Ectodermal cell (in vitro differentiated cells): ENCODE measurements around the gene MRPL2.
A peak's percentile ranks its signal among the peaks of the same experiment; 100 is the strongest.
"Not testable (repeated sequence)": the region's sequence is repeated elsewhere in the genome, so short reads cannot be mapped to it uniquely, and the experiment has no call there.

Source experiments
- H3K27ac ChIP-seq: 2 replicates; pipeline ENCODE4 v1.7.0; 2013; ENCODE audit warnings: mild to moderate bottlenecking, low read depth, low read length; ENCODE audit not compliant: insufficient read depth, poor library complexity, severe bottlenecking
- H3K27me3 ChIP-seq: 2 replicates; pipeline ENCODE4 v1.7.0; 2013; ENCODE audit warnings: mild to moderate bottlenecking, low read length; ENCODE audit not compliant: insufficient read depth, control insufficient read depth, poor library complexity, severe bottlenecking
- H3K36me3 ChIP-seq: one replicate; pipeline ENCODE4 v1.7.0; 2013; ENCODE audit warnings: low read length; ENCODE audit not compliant: control insufficient read depth, insufficient read depth
- H3K4me1 ChIP-seq: one replicate; pipeline ENCODE4 v1.7.0; 2013; ENCODE audit warnings: low read length; ENCODE audit not compliant: control insufficient read depth, insufficient read depth
- H3K4me3 ChIP-seq: 2 replicates; pipeline ENCODE4 v1.7.0; 2013; ENCODE audit warnings: low read depth, low read length, control low read depth; ENCODE audit not compliant: insufficient read depth
- H3K9me3 ChIP-seq: 2 replicates; pipeline ENCODE4 v1.7.0; 2013; ENCODE audit warnings: mild to moderate bottlenecking, low read length, moderate library complexity; ENCODE audit not compliant: control insufficient read depth
- WGBS, 2 experiments: methylation state at CpG; one replicate each; pipeline ENCODE4 v1.1.7; 2013; ENCODE audit warnings: missing lambda C conversion rate in 2 of 2; 5-methylcytosine and 5-hydroxymethylcytosine counted together

Gene MRPL2

DNA sequence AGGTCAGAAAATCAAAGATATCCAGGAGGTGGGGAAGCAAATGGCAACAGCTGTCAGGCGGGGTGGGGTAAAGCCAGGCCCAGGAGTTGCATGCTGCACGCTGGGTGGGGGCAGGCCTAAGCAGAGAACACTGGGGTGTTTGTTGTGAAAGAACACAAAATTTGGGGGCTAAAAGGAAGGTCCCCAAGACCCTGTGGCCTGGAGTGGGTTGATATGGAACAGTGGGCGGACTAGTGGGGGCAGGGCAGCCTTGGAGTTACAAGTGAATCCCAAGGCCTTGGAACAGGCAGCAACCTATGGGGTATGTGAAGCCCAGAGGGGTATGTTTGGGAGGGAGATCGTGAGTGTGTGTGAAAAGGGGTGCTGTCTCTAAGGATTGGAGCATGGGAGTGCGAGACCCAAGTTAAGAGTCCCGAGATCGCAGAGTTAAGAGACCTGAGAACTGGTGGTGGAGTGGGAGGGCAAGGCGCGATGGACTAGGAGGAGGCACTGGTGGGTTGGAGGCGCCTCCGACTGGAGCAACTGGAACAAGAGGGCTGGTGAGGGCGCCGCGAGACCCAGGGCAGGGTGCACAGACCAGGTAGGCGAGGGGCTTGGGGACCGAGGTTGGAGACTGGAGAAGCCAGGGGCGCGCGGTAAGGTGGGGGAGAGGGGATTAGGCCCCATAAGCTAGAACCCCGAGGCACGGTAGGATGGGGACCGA lies 6.2 kb downstream of the MRPL2 start:
- H3K27ac ChIP-seq = peak overlapping the region; percentile 71

DNA sequence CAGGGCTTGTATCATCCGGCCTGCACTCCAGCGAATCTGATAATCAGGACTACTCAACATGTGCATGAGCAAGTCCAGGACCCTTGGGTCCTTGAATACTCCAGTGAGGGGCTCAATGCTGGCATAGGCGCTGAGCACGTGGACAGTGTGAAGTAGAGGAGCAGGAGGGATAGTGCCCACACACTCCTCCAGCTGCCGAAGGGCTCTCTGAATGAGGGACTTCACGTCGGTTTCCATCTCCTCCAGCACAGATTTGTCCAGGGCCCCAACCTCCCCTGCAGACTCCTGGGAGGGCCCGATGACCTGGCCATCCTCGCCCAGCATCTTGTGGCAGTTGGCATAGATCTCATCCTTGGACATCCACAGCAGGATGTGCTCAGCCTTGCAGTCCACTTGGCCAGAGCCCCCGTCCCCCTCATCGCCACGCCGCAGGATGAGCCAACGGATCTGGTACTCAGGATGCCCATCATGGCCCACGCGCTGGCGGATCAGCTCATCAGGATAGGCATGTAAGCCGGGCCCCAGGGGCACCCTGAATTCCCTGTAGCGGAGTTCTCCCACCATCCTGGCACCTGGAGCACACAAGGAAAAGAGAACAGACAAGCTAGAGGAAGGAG lies 6.9 kb downstream of the MRPL2 start:
- Histone ChIP-seq H3K4me1 (peaks cover 9% of the 10 kb centered on the region), H3K36me3 (peaks cover 26% of the 10 kb centered on the region), H3K4me3 (peak overlapping the region; percentile 82), H3K27me3 (no peaks in the 10 kb centered on the region), H3K27ac (no peak overlapping the region), H3K9me3 (no peaks in the 10 kb centered on the region)
- WGBS, 2 experiments = 92 to 95% methylated on average over 19 of the region's 19 CpGs

More for the DNA sequence above, 6.2 kb downstream of the MRPL2 start:
- Histone ChIP-seq H3K27me3 (no peaks in the 10 kb centered on the region), H3K36me3 (peaks cover 19% of the 10 kb centered on the region), H3K9me3 (no peaks in the 10 kb centered on the region), H3K4me3 (peak overlapping the region; percentile 82), H3K4me1 (peaks cover 9% of the 10 kb centered on the region)
- 20 to 22% methylated on average over 22 of the region's 22 CpGs for WGBS, 2 experiments

DNA sequence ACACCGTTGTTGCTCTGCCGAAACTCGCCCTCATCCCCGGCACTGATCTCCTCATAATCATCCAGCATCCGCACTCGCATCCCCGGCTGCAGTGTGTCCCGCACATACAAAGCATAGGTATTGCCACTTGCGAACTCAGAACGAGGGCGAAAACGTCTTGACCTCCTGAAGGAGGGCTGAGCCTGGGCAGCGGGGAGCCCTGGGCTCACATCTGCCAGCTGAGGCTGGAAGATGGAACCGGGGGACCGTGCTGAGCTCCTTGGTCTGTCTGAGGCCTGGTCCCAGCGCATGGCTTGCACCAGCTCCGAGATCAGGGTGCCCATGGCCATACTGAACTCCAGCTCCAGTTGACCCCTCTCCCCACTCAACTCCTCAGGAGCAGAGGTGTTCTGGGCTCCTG lies 8.3 kb downstream of the MRPL2 start:
- WGBS, 2 experiments = 95 to 96% methylated on average over 17 of the region's 17 CpGs
- Histone ChIP-seq H3K36me3 (peaks cover 35% of the 10 kb centered on the region), H3K27ac (no peak overlapping the region), H3K4me1 (peaks cover 9% of the 10 kb centered on the region), H3K4me3 (no peak overlapping the region), H3K27me3 (no peaks in the 10 kb centered on the region), H3K9me3 (no peaks in the 10 kb centered on the region)

DNA sequence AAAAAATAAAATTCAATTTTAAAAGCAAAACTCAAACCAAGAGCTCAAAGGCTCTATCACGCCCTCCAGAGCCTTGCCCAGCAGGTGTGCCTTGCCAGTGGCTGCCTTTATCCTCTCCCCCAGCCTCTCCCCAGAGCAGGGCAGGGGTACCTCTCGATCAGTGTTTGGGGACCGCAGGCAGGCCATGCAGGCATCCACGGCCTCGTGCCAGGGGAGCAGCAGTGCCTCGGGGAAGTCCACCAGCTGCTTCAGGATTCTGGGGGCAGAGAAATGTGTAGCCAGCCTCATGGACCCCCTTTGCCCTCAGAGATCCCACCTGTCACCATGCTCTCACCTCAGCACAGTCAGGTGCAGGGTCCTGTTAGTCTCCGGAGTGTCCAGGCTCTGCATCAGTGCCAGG lies 11.2 kb downstream of the MRPL2 start:
- H3K27me3 ChIP-seq = no peaks in the 10 kb centered on the region
- H3K4me1 ChIP-seq = peaks cover 7% of the 10 kb centered on the region
- H3K27ac ChIP-seq = no peak overlapping the region
- H3K36me3 ChIP-seq = peaks cover 50% of the 10 kb centered on the region
- no peaks in the 10 kb centered on the region for H3K9me3 ChIP-seq
- 93 to 95% methylated on average over 7 of the region's 7 CpGs for whole genome bisulfite sequencing, 2 experiments
- H3K4me3 ChIP-seq = no peak overlapping the region

DNA sequence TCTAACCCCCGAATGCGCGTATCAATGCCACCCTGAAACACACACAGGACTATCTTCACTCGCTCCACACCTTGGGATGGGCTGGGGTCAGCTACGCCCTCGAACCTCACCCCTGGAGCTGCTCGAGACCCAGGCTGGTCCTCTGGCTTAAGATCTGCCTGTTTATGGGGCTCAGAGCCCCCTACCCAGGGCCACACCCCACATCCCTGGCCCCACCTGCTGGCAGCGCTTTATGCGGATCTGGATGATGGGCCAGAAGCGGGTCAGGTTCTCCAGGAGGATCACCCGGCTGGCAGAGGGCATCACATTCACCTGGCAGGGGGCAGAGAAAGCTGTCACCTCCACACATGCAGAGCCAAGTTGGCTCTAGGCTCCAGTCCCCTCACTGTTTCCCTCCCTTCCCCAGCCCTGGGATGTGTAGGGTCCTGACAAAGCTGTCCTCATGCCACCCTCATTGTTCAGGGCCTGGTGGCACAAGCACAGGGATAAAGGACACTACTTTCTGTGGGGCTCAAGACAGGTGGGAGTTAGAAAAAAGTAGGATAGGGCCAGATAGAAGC lies 13.8 kb downstream of the MRPL2 start:
- H3K4me3 ChIP-seq = no peak overlapping the region
- no peaks in the 10 kb centered on the region for H3K27me3 ChIP-seq
- WGBS, 2 experiments = 93 to 96% methylated on average over 11 of the region's 11 CpGs
- no peaks in the 10 kb centered on the region for H3K4me1 ChIP-seq
- H3K9me3 ChIP-seq = no peaks in the 10 kb centered on the region
- peaks cover 53% of the 10 kb centered on the region for H3K36me3 ChIP-seq
- H3K27ac ChIP-seq = no peak overlapping the region

DNA sequence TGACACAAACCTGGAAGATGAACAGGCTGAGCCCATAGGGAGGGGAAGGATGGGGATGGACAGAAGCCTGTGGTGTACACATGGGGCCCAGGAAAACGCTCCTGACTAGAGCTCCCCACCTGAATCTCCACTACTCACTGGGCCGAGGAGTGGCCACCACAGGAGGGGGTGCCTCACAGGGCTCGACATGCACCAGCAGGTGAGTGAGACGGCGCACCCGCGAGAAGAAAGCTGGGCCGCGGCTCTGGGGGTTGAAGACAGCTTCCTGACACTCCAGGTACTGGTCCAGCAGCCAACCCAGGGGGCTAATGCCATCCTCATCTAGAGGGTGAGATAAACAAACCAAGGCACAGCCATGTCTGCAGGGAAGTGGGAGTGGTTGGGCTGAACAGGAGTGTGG lies 15.9 kb downstream of the MRPL2 start:
- Histone ChIP-seq H3K4me3 (no peak overlapping the region), H3K36me3 (peaks cover 46% of the 10 kb centered on the region)
- 94 to 98% methylated on average over 9 of the region's 9 CpGs for WGBS, 2 experiments

DNA sequence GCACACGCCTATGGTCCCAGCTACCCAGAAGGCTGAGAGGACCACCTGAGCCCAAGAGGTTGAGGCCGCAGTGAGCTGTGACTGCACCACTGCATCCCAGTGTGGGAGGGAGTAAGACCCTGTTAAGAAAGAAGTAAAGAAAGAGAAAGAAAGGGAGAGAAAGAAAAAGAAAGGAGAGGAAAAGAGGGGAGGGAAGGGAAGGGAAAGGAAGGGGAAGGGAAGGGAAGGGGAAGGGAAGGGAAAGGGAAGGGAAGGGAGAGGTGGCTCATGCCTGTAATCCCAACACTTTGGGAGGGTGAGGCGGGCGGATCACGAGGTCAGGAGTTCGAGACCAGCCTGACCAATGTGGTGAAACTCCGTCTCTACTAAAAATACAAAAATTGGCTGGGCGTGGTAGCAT lies 17.8 kb downstream of the MRPL2 start:
- H3K9me3 ChIP-seq, H3K4me1 ChIP-seq, H3K4me3 ChIP-seq, H3K27me3 ChIP-seq, H3K27ac ChIP-seq: not testable (repeated sequence)
- 88 to 94% methylated on average over 8 of the region's 8 CpGs for WGBS, 2 experiments
- peaks cover 46% of the 10 kb centered on the region for H3K36me3 ChIP-seq

More for the DNA sequence above, 15.9 kb downstream of the MRPL2 start:
- Histone ChIP-seq H3K27me3 (no peaks in the 10 kb centered on the region), H3K27ac (no peak overlapping the region), H3K9me3 (no peaks in the 10 kb centered on the region), H3K4me1 (no peaks in the 10 kb centered on the region)

DNA sequence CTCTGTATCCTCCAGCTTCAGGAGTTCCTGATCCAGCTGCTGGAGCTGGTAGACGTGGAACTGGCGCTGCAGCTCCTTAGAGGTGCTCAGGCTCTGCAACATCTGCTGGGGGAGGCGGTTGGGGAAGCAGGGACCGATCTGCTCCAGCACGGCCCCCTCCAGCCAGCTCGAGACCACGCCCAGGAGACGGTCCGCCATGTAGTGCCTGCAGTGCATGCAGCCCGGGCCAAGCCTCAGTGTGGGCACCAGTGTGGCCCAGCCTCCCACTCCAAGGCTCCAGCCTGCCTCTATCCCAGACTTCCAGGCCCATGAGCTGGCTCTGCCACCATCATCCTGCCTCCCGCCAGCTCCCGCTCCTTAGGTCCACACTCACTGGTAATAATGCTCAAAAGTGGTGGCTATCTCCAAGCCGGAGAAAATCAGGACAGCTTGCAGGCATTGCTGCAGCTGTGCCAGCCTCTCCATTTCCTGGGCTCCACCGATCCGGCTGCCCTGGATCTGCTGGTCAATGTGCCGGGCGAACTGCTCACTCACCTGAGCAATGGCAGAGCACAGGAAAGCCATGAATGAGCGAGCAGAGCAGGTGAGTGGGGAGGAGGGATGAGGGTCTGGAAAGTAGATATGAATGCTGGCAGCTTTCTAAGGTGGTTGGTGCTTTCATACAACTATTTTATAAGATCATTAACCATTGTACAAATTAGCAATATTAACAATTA lies 18.5 kb downstream of the MRPL2 start:
- Histone ChIP-seq H3K4me1 (peaks cover under 1% of the 10 kb centered on the region), H3K27ac (no peak overlapping the region), H3K27me3 (no peaks in the 10 kb centered on the region), H3K36me3 (peaks cover 44% of the 10 kb centered on the region), H3K4me3 (no peak overlapping the region), H3K9me3 (no peaks in the 10 kb centered on the region)
- 96 to 97% methylated on average over 18 of the region's 18 CpGs for WGBS, 2 experiments

DNA sequence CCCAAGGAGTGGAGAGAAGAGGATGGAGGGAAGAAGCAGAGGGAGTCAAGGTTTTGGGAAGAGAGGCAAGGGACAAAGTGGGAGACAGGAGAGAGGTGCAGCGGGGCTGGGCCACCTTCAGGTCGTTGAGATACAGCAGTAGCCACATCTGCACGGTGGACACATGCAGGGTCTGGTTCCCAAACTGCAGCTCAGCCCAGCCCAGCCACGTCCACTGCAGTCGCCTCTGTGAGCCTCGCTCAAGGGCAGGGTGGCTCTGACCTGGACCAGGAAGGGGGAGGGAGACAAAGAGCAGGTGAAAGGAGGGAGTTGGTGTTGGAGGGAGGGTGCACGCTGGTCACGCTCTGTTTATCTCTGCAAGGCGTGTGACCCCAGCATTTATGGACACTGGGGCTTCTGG lies 20.5 kb downstream of the MRPL2 start:
- H3K4me1 ChIP-seq = peaks cover 5% of the 10 kb centered on the region
- H3K27ac ChIP-seq = no peak overlapping the region
- H3K9me3 ChIP-seq = no peaks in the 10 kb centered on the region
- no peak overlapping the region for H3K4me3 ChIP-seq
- no peaks in the 10 kb centered on the region for H3K27me3 ChIP-seq
- 96% methylated on average over 9 of the region's 9 CpGs for WGBS, 2 experiments
- H3K36me3 ChIP-seq = peaks cover 36% of the 10 kb centered on the region

DNA sequence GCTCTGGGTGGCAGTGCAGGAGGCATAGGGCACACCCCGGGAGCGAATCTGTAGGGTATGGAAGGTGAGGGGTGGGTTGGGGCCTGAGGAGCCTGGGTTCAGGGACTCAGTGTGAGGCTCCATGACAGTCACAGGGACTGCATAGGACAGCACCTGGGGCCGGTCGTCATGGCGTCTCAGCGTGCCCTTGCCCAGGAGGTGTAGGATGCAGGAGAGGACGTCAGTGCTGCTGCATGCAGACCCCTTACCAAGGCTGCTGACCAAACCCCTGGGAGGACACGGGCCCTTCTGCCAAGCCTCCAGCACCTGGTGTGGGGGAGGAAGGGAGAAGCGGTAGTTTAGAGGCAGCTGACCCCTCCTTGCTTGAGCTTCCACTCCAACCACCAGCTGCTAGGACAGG lies 21.5 kb downstream of the MRPL2 start:
- peaks cover 41% of the 10 kb centered on the region for H3K36me3 ChIP-seq

More for the DNA sequence above, 21.5 kb downstream of the MRPL2 start:
- WGBS, 2 experiments = 91 to 95% methylated on average over 9 of the region's 9 CpGs
- Histone ChIP-seq H3K27ac (no peak overlapping the region), H3K27me3 (no peaks in the 10 kb centered on the region), H3K4me1 (peaks cover 5% of the 10 kb centered on the region), H3K4me3 (no peak overlapping the region), H3K9me3 (no peaks in the 10 kb centered on the region)
